ENCODE measurements around the gene TGFB1. TPM values are rescaled to one million over a fixed set of nuclear protein-coding genes. Genes with fewer than 3 reads are reported as not detected.

Gene TGFB1
- total RNA-seq, result 10 to 100 TPM in 1 of 2 donors, 1 to 10 TPM in 1; 7.7 to 14.6 TPM

GRCh38 chr19:41353466-41354342 lies at the start of gene TGFB1:
Gene TGFB1, minus strand, starts transcription at chr19:41353922. Its CDS starts 878 bp downstream, at chr19:41353044.
- H3K27ac ChIP-seq, result peak within 1 kb of the TSS; percentile 81
- H3K9ac ChIP-seq (ENCODE audit: low read depth in 2 of 2, low read length in 2 of 2), result peak within 1 kb of the TSS; percentile 73 to 77
- intact Hi-C loops (cut with DNase I), result no loop called here
- H3K27me3 ChIP-seq, result peaks cover 7% of the 10 kb centered on the region
- DNase-seq, result peak; percentile 82
- peaks cover 6% of the 10 kb centered on the region for H3K4me1 ChIP-seq
- peak; percentile 76 for TF ChIP-seq CTCF (IDR thresholded peaks at IDR 0.05)
- H3K9me3 ChIP-seq, result no peaks in the 10 kb centered on the region
- no peaks in the 10 kb centered on the region for H3K36me3 ChIP-seq
- peak within 1 kb of the TSS; percentile 84 for H3K4me3 ChIP-seq

- H3K36me3 ChIP-seq, result no peaks in the 10 kb centered on the region
- H3K4me3 ChIP-seq, result no peak overlapping the region
- H3K9ac ChIP-seq (ENCODE audit: low read depth in 2 of 2, low read length in 2 of 2), result no peak overlapping the region
- no peak for TF ChIP-seq CTCF (IDR thresholded peaks at IDR 0.05)
- peaks cover 6% of the 10 kb centered on the region for H3K4me1 ChIP-seq
- H3K9me3 ChIP-seq, result no peaks in the 10 kb centered on the region
- H3K27ac ChIP-seq, result no peak overlapping the region
- intact Hi-C loops (cut with DNase I), result no loop called here
- DNase-seq, result no peak
- no peaks in the 10 kb centered on the region for H3K27me3 ChIP-seq
Measured at GRCh38 chr19:41402010-41402409, 48.3 kb upstream of the TGFB1 start.

GRCh38 chr19:41401483-41401882 lies 47.8 kb upstream of the TGFB1 start:
- H3K4me1 ChIP-seq, result peaks cover 6% of the 10 kb centered on the region
- H3K4me3 ChIP-seq, result no peak overlapping the region
- H3K27ac ChIP-seq, result no peak overlapping the region
- TF ChIP-seq CTCF (IDR thresholded peaks at IDR 0.05), result no peak
- no peaks in the 10 kb centered on the region for H3K9me3 ChIP-seq
- no peaks in the 10 kb centered on the region for H3K27me3 ChIP-seq
- no peak for DNase-seq
- no peak overlapping the region for H3K9ac ChIP-seq (ENCODE audit: low read depth in 2 of 2, low read length in 2 of 2)
- intact Hi-C loops (cut with DNase I), result no loop called here
- H3K36me3 ChIP-seq, result no peaks in the 10 kb centered on the region

GRCh38 chr19:41399525-41399924 lies 45.8 kb upstream of the TGFB1 start:
- no peak for DNase-seq
- Histone ChIP-seq H3K9me3 (no peaks in the 10 kb centered on the region), H3K4me3 (no peak overlapping the region), H3K36me3 (no peaks in the 10 kb centered on the region), H3K9ac (ENCODE audit: low read depth in 2 of 2, low read length in 2 of 2) (no peak overlapping the region), H3K4me1 (peaks cover 6% of the 10 kb centered on the region), H3K27me3 (no peaks in the 10 kb centered on the region), H3K27ac (no peak overlapping the region)
- intact Hi-C loops (cut with DNase I), result loop anchor here (5.0 kb wide), 1 partner anchor 33 kb away; no protein-coding TSS in a partner anchor
- TF ChIP-seq CTCF (IDR thresholded peaks at IDR 0.05), result no peak

- TF ChIP-seq CTCF (IDR thresholded peaks at IDR 0.05), result no peak
- DNase-seq, result no peak
- H3K9me3 ChIP-seq, result no peaks in the 10 kb centered on the region
- intact Hi-C loops (cut with DNase I), result loop anchor here (5.0 kb wide), 1 partner anchor 33 kb away; no protein-coding TSS in a partner anchor
- no peak overlapping the region for H3K27ac ChIP-seq
- peaks cover 6% of the 10 kb centered on the region for H3K4me1 ChIP-seq
- H3K9ac ChIP-seq (ENCODE audit: low read depth in 2 of 2, low read length in 2 of 2), result peak overlapping the region; percentile 71 to 98
- no peak overlapping the region for H3K4me3 ChIP-seq
- no peaks in the 10 kb centered on the region for H3K27me3 ChIP-seq
- H3K36me3 ChIP-seq, result no peaks in the 10 kb centered on the region
Measured at GRCh38 chr19:41399091-41399490, 45.4 kb upstream of the TGFB1 start.
